GM10248 (cell line): Measurements from ENCODE around the gene RNU5D-1.
"Not testable (repeated sequence)": the region's sequence is repeated elsewhere in the genome, so short reads cannot be mapped to it uniquely, and the experiment has no call there.

ENCODE experiments used
- CTCF ChIA-PET: fragments of 300-600 bp; sonication (Branson Sonifier 250); formaldehyde crosslinking; extraction: SDS; loops from one replicate; lab custom pipeline; 2021; ENCODE audit warnings: antibody characterized with exemption; lab: Yijun Ruan, JAX
- POLR2A ChIA-PET: fragments of 350-650 bp; sonication (Branson Sonifier 250); formaldehyde crosslinking; extraction: SDS; loops from one replicate; lab custom pipeline; 2020; ENCODE audit warnings: antibody characterized with exemption; lab: Yijun Ruan, JAX
- DNase-seq: peaks from one replicate; pipeline ENCODE4 v3.0.0; 2012; ENCODE audit errors: extremely low spot score
- TF ChIP-seq, protein P1 (sequence below): IDR thresholded peaks from 2 replicates; pipeline ENCODE4 v1.5.1; 2012; ENCODE audit warnings: mild to moderate bottlenecking, low read depth; ENCODE audit errors: extremely low read depth, missing control alignments, control extremely low read depth

RNU5D-1 gene

DNA sequence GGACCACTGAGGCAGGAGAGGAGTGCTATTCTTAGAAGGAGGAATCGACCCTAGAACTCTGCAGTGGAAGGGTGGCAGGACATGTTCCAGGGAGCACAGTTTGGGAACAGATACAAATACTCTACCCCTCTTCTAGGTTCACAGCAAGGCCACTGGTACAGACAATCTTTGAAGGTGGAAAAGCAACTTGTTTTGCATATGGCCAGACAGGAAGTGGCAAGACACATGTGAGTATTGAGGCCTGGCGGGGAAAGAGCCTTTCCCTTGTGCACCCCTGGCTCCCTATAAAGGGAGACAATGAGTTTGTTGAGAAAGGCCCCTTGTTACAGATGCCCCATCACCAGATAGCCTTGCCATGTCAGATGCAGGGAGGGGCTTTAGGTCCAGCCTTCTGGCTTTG, 26.4 kb upstream of the RNU5D-1 start:
- CTCF ChIA-PET = interaction anchor here (1.2 to 1.5 kb wide), 2 partner anchors 11 to 29 kb away, joined by 4 to 7 read pairs; no protein-coding TSS in a partner anchor
- POLR2A ChIA-PET = interaction anchor here (0.9 kb wide), 1 partner anchor 36 kb away, joined by 3 read pairs; no protein-coding TSS in a partner anchor
- TF ChIP-seq, protein P1, sequence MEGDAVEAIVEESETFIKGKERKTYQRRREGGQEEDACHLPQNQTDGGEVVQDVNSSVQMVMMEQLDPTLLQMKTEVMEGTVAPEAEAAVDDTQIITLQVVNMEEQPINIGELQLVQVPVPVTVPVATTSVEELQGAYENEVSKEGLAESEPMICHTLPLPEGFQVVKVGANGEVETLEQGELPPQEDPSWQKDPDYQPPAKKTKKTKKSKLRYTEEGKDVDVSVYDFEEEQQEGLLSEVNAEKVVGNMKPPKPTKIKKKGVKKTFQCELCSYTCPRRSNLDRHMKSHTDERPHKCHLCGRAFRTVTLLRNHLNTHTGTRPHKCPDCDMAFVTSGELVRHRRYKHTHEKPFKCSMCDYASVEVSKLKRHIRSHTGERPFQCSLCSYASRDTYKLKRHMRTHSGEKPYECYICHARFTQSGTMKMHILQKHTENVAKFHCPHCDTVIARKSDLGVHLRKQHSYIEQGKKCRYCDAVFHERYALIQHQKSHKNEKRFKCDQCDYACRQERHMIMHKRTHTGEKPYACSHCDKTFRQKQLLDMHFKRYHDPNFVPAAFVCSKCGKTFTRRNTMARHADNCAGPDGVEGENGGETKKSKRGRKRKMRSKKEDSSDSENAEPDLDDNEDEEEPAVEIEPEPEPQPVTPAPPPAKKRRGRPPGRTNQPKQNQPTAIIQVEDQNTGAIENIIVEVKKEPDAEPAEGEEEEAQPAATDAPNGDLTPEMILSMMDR = no peak
- DNase-seq = peak; percentile 25

DNA sequence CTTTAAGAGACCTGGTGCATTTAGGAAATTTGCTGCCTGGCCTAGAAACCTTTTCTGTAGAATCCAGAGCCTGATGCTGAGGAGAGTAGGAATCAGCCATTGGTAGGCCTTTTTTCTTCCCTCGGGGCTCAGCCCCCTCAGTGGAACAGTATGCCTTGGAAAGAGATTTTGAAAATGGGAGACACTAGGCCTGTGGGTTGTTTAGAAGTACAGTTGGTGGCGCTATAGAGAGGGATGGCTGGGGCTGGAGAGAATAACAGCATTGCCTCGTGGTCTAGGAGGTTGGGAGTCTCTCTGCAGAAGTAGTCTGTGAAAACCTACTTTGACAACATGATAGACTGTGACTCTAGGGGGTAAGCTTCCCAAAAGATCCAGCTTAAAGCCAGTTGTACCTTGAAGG, 16.9 kb upstream of the RNU5D-1 start:
- CTCF ChIA-PET = interaction anchor here (1.0 to 10.4 kb wide), 9 partner anchors 9 to 52 kb away, joined by 3 to 89 read pairs (median 4); partner anchors contain the start of genes PLK3 and RNU5D-1
- POLR2A ChIA-PET = interaction anchor here (0.6 to 1.2 kb wide), 3 partner anchors 27 to 555 kb away, joined by 3 to 4 read pairs (median 3); partner anchors contain the start of gene RPS8
- no peak for DNase-seq
- TF ChIP-seq, protein P1 = no peak

DNA sequence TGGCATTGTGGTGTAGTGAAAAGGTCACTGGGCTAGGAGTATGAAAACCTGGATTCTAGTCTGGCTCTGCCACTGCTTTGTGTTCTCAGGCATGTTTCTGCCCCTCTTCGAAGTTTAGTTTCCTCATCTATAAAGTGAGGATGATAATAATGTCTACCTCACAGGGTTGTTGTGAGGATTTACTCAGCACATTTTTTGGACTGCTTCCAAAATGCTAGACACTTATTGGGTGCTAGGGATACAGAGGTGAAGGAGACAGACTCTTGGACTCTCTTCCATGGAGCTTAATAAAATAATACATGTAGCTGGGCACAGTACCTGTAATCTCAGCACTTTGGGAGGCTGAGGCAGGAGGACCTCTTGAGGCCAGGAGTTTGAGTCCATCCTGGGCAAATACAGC, 12.2 kb upstream of the RNU5D-1 start:
- DNase-seq = no peak
- POLR2A ChIA-PET = no interaction called here
- TF ChIP-seq, protein P1 = no peak
- CTCF ChIA-PET = interaction anchor here (1.0 to 10.4 kb wide), 8 partner anchors 11 to 560 kb away, joined by 3 to 89 read pairs (median 4); partner anchors contain the start of genes RNU5D-1 and RPS8

DNA sequence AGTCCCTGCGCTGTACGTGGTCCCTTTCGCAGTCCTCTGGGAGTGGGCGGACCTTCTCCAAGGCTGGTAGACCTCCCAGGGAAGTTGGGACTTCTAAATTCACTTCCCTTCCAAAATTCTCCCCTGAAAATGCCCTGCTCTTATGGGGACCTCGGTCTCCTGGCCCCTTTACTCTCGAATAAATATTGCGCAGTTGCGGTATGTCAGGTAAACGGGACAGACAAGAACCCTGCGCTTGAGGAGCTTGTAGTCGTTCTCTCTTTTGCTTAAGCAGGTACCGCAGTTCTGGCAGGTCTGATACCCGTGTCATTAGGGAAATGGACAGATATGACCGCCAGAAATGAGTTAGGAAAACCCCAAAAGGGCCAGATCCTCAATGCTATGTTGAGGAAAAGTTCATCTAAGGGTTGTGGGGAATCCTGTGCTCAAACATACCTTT, 9.2 kb upstream of the RNU5D-1 start:
- DNase-seq = no peak
- ChIA-PET CTCF (interaction anchor here (0.7 to 10.4 kb wide), 3 partner anchors 10 to 53 kb away, joined by 3 to 89 read pairs (median 4); partner anchors contain the start of gene RNU5D-1), POLR2A (interaction anchor here (0.5 kb wide), 1 partner anchor 11 kb away, joined by 5 read pairs; no protein-coding TSS in a partner anchor)
- TF ChIP-seq, protein P1 = no peak

DNA sequence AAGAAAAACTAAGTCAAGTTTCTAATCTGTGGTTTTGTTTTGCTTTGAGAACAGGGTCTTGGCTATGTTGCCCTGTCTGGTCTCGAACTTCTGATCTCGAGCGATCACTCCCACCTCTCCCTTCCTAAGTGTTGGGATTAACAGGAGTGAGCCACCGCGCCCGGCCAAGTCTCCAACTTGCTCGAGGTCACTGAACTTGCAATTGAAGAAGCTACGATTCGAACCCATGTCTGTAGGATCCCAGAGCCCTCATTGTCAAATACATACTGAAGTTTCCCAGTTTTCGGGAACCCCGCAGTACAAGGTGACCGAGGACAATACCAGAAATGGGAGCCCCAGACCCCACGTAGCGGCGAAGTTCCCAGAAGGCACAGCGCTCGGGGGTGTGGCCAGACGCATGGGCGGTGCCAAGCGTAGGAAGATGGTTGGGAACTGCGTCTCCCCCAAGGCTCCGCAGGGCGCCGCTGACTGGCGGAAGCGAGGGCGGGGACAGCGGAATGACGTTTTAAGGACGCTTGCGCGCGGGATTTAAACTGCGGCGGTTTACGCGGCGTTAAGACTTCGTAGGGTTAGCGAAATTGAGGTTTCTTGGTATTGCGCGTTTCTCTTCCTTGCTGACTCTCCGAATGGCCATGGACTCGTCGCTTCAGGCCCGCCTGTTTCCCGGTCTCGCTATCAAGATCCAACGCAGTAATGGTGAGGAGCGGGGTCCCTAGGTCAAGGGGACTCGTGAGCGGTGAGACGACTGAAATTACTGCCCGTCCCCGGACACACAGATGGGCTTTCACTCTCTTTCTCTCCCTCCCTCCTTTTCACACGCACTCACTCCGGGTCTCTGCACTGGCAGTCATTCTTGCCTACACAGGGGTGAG, 8.6 kb upstream of the RNU5D-1 start, which contains the start of gene KIF2C:
TSS of gene KIF2C (plus strand) at position 531 of the 872 bp plus-strand sequence. CDS start at position 627, 96 bp downstream.
- TF ChIP-seq, protein P1 = no peak
- peak; percentile 99 for DNase-seq
- POLR2A ChIA-PET = interaction anchor here (0.5 to 0.6 kb wide), 2 partner anchors 12 to 599 kb away, joined by 5 to 7 read pairs; no protein-coding TSS in a partner anchor
- CTCF ChIA-PET = interaction anchor here (0.8 to 10.4 kb wide), 2 partner anchors 10 to 54 kb away, joined by 4 to 89 read pairs; partner anchors contain the start of gene RNU5D-1

DNA sequence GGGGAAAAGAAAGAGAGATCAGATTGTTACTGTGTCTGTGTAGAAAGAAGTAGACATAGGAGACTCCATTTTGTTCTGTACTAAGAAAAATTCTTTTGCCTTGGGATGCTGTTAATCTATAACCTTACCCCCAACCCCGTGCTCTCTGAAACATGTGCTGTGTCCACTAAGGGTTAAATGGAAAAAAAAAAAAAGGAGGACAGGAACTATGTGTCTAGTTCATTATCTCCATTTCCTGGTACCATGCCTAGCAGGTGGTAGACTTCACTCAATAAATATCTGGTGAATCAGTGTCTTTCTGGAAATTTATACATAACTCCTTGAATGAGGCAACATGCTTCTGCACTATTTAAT, 8.0 kb upstream of the RNU5D-1 start:
- CTCF ChIA-PET = interaction anchor here (10.4 kb wide), 1 partner anchor 9 kb away, joined by 89 read pairs; the partner anchor contains the start of gene RNU5D-1
- not testable (repeated sequence) for DNase-seq
- POLR2A ChIA-PET = interaction anchor here (0.6 kb wide), 1 partner anchor 599 kb away, joined by 7 read pairs; no protein-coding TSS in a partner anchor
